IgD-negative memory B cell (primary cell): Measurements from ENCODE around the gene SLFN14. TPM values are rescaled to one million over a fixed set of nuclear protein-coding genes. Genes with fewer than 3 reads are reported as not detected.
"Not testable (repeated sequence)": the region's sequence is repeated elsewhere in the genome, so short reads cannot be mapped to it uniquely, and the experiment has no call there.

Source experiments
- H3K27ac Mint-ChIP-seq, 3 donors: one replicate each; pipeline ENCODE4 v1.8.0; 2020 to 2022; ENCODE audit warnings: mild to moderate bottlenecking in 3 of 3, mixed read lengths in 3 of 3, moderate library complexity in 1 of 3
- H3K27me3 Mint-ChIP-seq: one replicate; pipeline ENCODE4 v1.8.0; 2021; ENCODE audit warnings: mixed read lengths
- H3K36me3 Mint-ChIP-seq: one replicate; pipeline ENCODE4 v1.8.0; 2020; ENCODE audit warnings: mild to moderate bottlenecking, mixed read lengths
- H3K4me1 Mint-ChIP-seq, 3 donors: one replicate each; pipeline ENCODE4 v1.8.0; 2020 to 2022; ENCODE audit warnings: mixed read lengths in 3 of 3, mild to moderate bottlenecking in 1 of 3
- H3K4me3 Mint-ChIP-seq, 4 donors: one replicate each; pipeline ENCODE4 v1.8.0; 2020 to 2022; ENCODE audit warnings: mild to moderate bottlenecking in 4 of 4, mixed read lengths in 4 of 4, moderate library complexity in 3 of 4
- H3K9me3 Mint-ChIP-seq, 3 donors: one replicate each; pipeline ENCODE4 v1.8.0; 2020 to 2021; ENCODE audit warnings: mixed read lengths in 3 of 3, mild to moderate bottlenecking in 1 of 3
- polyA plus RNA-seq: library from polyadenylated mRNA; unstranded; fragments of 300-500 nt; fragmentation: Illumina TruSeq; gene quantifications from one replicate; pipeline ENCODE4 v1.2.3, GENCODE V29; 2021

The SLFN14 gene
- polyA plus RNA-seq, 1 donor from 2014 or later = not detected

DNA sequence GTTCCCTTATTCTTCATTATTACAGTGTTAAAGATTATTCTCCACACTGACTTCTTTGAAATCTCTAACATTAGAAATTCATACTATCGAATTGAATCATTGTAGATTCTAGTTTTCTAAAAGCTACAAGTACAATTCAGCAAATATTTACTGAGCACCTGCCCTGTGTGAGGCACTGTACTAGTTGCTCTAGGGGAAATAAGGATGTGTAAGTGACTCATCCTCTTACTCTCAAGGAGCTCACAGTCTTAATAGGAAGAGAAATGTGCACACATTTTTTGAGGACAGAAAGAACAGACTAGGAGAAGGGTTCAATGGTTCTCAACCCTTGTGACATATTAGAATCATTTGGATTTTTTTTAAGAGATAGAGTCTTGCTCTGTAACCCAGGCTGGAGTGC, 15.5 kb downstream of the SLFN14 start:
- Mint-ChIP-seq H3K4me1 (peaks cover 14 to 27% (median 17%) of the 10 kb centered on the region in 3 donors), H3K4me3 (peak overlapping the region in 1 of 4 donors; percentile 23), H3K27me3 (no peaks in the 10 kb centered on the region), H3K27ac (no peak overlapping the region), H3K9me3 (no peaks in the 10 kb centered on the region), H3K36me3 (no peaks in the 10 kb centered on the region)

DNA sequence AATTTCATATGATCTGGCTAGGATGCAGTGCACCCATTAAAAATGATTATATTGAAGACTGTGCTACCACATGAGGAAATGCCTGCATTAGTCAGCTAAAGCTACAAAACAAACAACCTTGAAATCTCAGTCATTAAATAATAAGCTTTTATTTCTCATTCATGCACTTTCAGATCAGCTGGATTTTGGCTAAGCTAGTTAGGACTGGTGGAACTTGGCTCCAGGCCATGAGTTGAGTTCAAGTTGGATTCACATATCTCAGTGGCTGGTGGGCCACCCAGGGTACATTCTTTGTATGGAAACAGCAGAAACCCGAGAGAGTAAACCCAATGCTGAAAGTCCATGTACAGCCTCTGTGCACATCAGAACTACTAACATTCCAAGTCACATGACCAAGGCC, 16.8 kb downstream of the SLFN14 start:
- Mint-ChIP-seq H3K4me1 (peaks cover 24 to 37% (median 25%) of the 10 kb centered on the region in 3 donors), H3K9me3 (no peaks in the 10 kb centered on the region), H3K36me3 (no peaks in the 10 kb centered on the region), H3K27ac (no peak overlapping the region), H3K27me3 (no peaks in the 10 kb centered on the region), H3K4me3 (no peak overlapping the region)

- H3K27me3 Mint-ChIP-seq = no peaks in the 10 kb centered on the region
- peaks cover under 1% of the 10 kb centered on the region for H3K36me3 Mint-ChIP-seq
- H3K4me3 Mint-ChIP-seq = peak overlapping the region in 2 of 4 donors; percentile 57 to 66
- H3K9me3 Mint-ChIP-seq = no peaks in the 10 kb centered on the region
- no peak overlapping the region for H3K27ac Mint-ChIP-seq
- peaks cover 30 to 43% (median 30%) of the 10 kb centered on the region in 3 donors for H3K4me1 Mint-ChIP-seq
Observed at GRCh38 chr17:35542990-35543389, 17.6 kb downstream of the SLFN14 start.

DNA sequence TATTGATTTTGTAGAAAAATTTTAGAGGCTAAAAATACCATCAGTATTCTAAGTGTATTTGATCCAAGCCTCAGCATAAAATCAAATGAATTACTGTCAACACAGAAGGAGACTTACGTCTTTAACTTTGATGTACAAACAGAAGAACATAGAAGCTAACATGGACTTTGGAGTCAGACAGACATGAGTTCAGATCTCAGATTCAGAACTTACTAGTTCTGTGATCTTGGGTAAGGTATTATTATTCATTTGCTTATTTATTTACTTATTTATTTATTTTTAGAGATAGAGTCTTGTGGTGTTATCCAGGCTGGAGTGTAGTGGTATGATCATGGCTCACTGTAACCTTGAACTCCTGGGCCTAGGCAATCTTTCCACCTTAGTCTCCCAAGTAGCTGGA, 19.2 kb downstream of the SLFN14 start:
- Mint-ChIP-seq H3K27me3 (no peaks in the 10 kb centered on the region), H3K36me3 (peaks cover 3% of the 10 kb centered on the region), H3K9me3 (no peaks in the 10 kb centered on the region), H3K4me1 (peaks cover 37 to 51% (median 40%) of the 10 kb centered on the region in 3 donors), H3K27ac (peak overlapping the region in 2 of 3 donors; percentile 63 to 92), H3K4me3 (peak overlapping the region; percentile 89 to 96 (median 93))

- Mint-ChIP-seq H3K27ac (peak overlapping the region; percentile 63 to 92 (median 91)), H3K27me3 (no peaks in the 10 kb centered on the region), H3K36me3 (peaks cover 3% of the 10 kb centered on the region), H3K4me3 (peak overlapping the region; percentile 89 to 96 (median 93)), H3K4me1 (peaks cover 34 to 50% (median 38%) of the 10 kb centered on the region in 3 donors), H3K9me3 (no peaks in the 10 kb centered on the region)
Observed at GRCh38 chr17:35540589-35541404, 19.8 kb downstream of the SLFN14 start.

DNA sequence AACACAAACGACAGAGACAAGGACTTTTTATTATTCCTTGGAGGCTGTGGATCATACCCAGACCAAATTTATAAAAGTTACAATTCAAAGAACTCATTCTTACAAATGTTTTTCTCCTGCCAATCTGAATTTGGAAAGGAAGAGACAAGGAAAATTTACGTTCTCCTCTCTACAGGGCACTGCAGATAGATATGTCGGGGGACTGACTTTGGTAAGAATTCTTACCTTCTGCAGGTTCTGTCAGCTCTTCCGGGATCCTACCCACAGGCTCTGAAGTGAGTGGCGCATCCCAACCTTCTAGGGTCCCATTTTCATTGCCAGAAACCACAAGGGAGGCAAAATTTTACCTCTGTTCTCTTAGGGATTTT, 21.0 kb downstream of the SLFN14 start:
- Mint-ChIP-seq H3K36me3 (peaks cover 3% of the 10 kb centered on the region), H3K4me1 (peaks cover 34 to 52% (median 38%) of the 10 kb centered on the region in 3 donors)

GRCh38 chr17:35537601-35538141, 22.9 kb downstream of the SLFN14 start, which contains the start of gene SLFN12L:
TSS of gene SLFN12L (minus strand) at chr17:35537678. CDS start at chr17:35522364, 15,314 bp downstream.
- peaks cover 3% of the 10 kb centered on the region for H3K36me3 Mint-ChIP-seq
- H3K4me1 Mint-ChIP-seq = peaks cover 33 to 47% (median 35%) of the 10 kb centered on the region in 3 donors
- H3K9me3 Mint-ChIP-seq = no peaks in the 10 kb centered on the region
- H3K27ac Mint-ChIP-seq = peak within 1 kb of the TSS; percentile 65 to 84 (median 75)
- H3K4me3 Mint-ChIP-seq = peak within 1 kb of the TSS; percentile 54 to 91 (median 83)
- H3K27me3 Mint-ChIP-seq = no peaks in the 10 kb centered on the region

More for the DNA sequence above, 21.0 kb downstream of the SLFN14 start:
- Mint-ChIP-seq H3K4me3 (peak overlapping the region; percentile 48 to 94 (median 82)), H3K9me3 (no peaks in the 10 kb centered on the region), H3K27me3 (no peaks in the 10 kb centered on the region), H3K27ac (peak overlapping the region; percentile 8 to 76 (median 22))

DNA sequence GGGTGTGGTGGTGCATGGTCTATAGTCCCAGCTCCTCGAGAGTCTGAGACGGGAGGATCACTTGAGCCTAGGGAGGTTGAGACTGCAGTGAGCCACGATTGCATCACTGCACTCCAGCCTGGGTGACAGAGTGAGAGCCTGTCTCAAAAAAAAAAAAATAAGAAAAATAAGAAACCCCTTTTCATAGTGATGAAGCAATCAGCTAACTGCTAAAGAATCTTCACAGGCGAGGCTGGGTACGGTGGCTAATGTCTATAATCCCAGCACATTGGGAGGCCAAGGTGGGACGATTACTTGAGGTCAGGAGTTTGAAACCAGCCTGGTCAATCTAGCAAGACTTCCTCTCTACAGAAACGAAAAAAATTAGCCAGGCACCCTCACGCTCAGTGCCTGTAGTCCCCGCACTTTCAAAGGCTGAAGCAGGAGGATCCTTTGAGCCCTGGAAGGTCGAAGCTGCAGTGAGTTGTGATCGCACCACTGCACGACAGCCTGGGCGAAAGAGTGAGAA, 23.9 kb downstream of the SLFN14 start:
- Mint-ChIP-seq H3K27ac (peak overlapping the region; percentile 65 to 84 (median 75)), H3K9me3 (no peaks in the 10 kb centered on the region), H3K4me3 (peak overlapping the region; percentile 54 to 91 (median 83)), H3K27me3 (no peaks in the 10 kb centered on the region), H3K36me3 (peaks cover 3% of the 10 kb centered on the region), H3K4me1 (peaks cover 33 to 47% (median 35%) of the 10 kb centered on the region in 3 donors)

- not testable (repeated sequence) for H3K9me3 Mint-ChIP-seq, H3K27me3 Mint-ChIP-seq, H3K36me3 Mint-ChIP-seq, H3K27ac Mint-ChIP-seq
- Mint-ChIP-seq H3K4me3 (peak overlapping the region in 1 of 4 donors; percentile 77), H3K4me1 (peaks cover 31 to 44% (median 33%) of the 10 kb centered on the region in 3 donors)
Observed at GRCh38 chr17:35535406-35535805, 25.2 kb downstream of the SLFN14 start.

DNA sequence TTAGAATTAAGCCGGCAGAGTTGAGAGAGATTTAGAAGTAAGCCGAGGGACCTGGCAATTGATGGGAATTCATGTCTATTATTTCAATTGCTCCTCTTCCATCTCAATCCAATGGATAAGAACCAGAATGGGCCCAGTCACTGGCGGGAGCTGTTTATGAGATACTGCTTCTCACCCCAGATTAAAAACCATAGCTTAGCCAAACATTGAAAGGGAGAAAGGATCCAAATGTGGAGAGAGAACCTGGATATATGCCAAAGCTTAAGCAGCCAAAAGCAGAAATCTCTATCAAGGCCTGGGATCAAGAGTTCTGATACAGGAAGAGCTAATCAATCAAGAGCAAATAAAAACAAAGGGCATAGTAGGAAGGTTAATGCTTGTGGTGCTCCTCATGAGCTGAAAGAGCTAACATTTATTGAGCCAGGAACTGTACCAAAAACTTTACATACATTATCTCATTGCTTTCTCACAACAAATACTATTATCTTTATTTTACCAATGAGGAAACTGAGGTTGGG, 26.0 kb downstream of the SLFN14 start:
- no peaks in the 10 kb centered on the region for H3K27me3 Mint-ChIP-seq
- H3K4me3 Mint-ChIP-seq = peak overlapping the region in 1 of 4 donors; percentile 5
- no peaks in the 10 kb centered on the region for H3K9me3 Mint-ChIP-seq
- H3K4me1 Mint-ChIP-seq = peaks cover 27 to 41% (median 28%) of the 10 kb centered on the region in 3 donors
- H3K36me3 Mint-ChIP-seq = peaks cover 3% of the 10 kb centered on the region
- peak overlapping the region in 2 of 3 donors; percentile 4 to 59 for H3K27ac Mint-ChIP-seq

- Mint-ChIP-seq H3K4me3 (no peak overlapping the region), H3K4me1 (peaks cover 11 to 16% (median 11%) of the 10 kb centered on the region in 3 donors), H3K9me3 (peaks cover 0 to 2% (median 2%) of the 10 kb centered on the region in 3 donors), H3K27me3 (no peaks in the 10 kb centered on the region), H3K36me3 (no peaks in the 10 kb centered on the region), H3K27ac (no peak overlapping the region)
Observed at GRCh38 chr17:35531160-35531559, 29.5 kb downstream of the SLFN14 start.

- Mint-ChIP-seq H3K27me3 (no peaks in the 10 kb centered on the region), H3K27ac (peak overlapping the region in 1 of 3 donors; percentile 31), H3K9me3 (peaks cover 2 to 4% (median 2%) of the 10 kb centered on the region in 3 donors), H3K4me3 (no peak overlapping the region), H3K4me1 (peaks cover 11 to 14% (median 11%) of the 10 kb centered on the region in 3 donors), H3K36me3 (no peaks in the 10 kb centered on the region)
Observed at GRCh38 chr17:35529866-35530265, 30.8 kb downstream of the SLFN14 start.

DNA sequence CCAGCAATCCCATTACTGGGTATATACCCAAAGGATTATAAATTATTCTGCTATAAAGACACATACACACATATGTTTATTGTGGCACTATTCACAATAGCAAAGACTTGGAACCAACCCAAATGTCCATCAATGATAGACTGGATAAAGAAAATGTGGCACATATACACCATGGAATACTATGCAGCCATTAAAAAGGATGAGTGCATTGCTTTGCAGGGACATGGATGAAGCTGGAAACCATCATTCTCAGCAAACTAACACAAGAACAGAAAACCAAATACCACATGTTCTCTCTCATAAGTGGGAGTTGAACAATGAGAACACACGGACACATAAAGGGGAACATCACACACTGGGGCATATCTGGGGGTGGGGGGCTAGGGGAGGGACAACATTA, 31.3 kb downstream of the SLFN14 start:
- not testable (repeated sequence) for H3K27me3 Mint-ChIP-seq, H3K4me3 Mint-ChIP-seq, H3K36me3 Mint-ChIP-seq, H3K27ac Mint-ChIP-seq, H3K9me3 Mint-ChIP-seq
- peaks cover 11% of the 10 kb centered on the region in 3 donors for H3K4me1 Mint-ChIP-seq

DNA sequence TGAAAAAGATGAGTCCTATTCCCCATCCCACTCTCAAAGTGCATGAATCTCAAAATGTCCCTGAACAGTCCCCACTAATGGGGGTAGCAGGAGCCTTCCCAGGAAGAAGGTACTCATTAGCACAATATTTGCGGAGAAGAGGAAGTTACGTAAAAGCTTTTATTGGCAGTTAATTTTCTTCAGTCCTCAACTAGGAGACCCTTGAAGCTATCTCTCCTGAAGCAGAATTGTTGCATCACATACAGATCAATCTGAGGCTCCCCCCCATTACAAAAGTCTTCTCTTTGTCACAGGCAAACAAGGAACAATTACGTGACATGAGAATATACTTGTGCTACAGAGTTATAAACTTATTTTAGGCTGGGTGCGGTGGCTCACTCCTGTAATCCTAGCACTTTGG, 37.3 kb downstream of the SLFN14 start:
- Mint-ChIP-seq H3K4me1 (peaks cover 7 to 13% (median 10%) of the 10 kb centered on the region in 3 donors), H3K4me3 (no peak overlapping the region), H3K9me3 (peaks cover 2 to 5% (median 4%) of the 10 kb centered on the region in 3 donors), H3K27me3 (peaks cover 1% of the 10 kb centered on the region), H3K27ac (no peak overlapping the region), H3K36me3 (no peaks in the 10 kb centered on the region)

DNA sequence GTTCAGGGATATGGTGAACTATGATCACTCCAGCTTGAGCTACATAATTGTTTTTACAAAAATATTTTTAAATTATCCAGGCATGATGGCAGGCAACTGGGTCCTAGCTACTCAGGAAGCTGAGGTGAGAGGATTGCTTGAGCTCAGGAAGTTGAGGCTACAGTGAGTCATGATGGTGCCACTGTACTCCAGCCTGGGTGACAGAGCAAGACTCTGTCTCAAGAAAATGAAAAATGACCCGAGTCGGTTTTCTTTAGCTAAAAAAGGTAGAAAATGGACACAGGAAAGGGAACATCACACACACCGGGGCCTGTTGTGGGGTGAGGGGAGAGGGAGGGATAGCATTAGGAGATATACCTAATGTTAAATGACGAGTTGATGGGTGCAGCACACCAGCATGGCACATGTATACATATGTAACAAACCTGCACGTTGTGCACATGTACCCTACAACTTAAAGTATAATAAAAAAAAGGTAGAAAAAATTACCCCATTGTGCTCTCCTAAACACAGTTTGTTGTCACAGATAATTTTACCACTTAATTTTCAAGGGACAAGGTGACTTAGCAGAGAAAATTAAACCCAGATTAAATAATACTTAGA, 38.9 kb downstream of the SLFN14 start:
- not testable (repeated sequence) for H3K27ac Mint-ChIP-seq, H3K9me3 Mint-ChIP-seq, H3K27me3 Mint-ChIP-seq

More for the DNA sequence above, 38.9 kb downstream of the SLFN14 start:
- Mint-ChIP-seq H3K4me3 (peak overlapping the region in 2 of 4 donors; percentile 15 to 78), H3K4me1 (peaks cover 3 to 13% (median 8%) of the 10 kb centered on the region in 3 donors)
- H3K36me3 Mint-ChIP-seq = not testable (repeated sequence)
